Erythroblast (primary cell): ENCODE data around the gene STXBP1.

ENCODE experiments used
- DNase-seq, 2 experiments: peaks; one replicate each; lab custom pipeline; 2025; lab: John Stamatoyannopoulos, UW
- GATA1 ChIP-seq: IDR thresholded peaks from 2 replicates; pipeline ENCODE4 v1.6.1; 2011; ENCODE audit warnings: low read depth, mild to moderate bottlenecking, control low read depth, low read length, moderate library complexity
- POLR2A ChIP-seq: IDR thresholded peaks from 2 replicates; pipeline ENCODE4 v1.6.1; 2011; ENCODE audit warnings: mild to moderate bottlenecking, low read length

STXBP1 gene

GRCh38 chr9:127667127-127667844, 55.2 kb downstream of the STXBP1 start:
- TF ChIP-seq GATA1 (no peak), POLR2A (no peak)
- DNase-seq, result no peak

GRCh38 chr9:127667906-127668305, 55.8 kb downstream of the STXBP1 start:
- TF ChIP-seq GATA1 (no peak), POLR2A (no peak)
- DNase-seq, result no peak

- TF ChIP-seq GATA1 (no peak), POLR2A (no peak)
- DNase-seq, result no peak
Measured at GRCh38 chr9:127673234-127673633, 61.2 kb downstream of the STXBP1 start.

GRCh38 chr9:127676638-127677037, 64.6 kb downstream of the STXBP1 start:
- no peak for DNase-seq
- TF ChIP-seq GATA1 (no peak), POLR2A (no peak)

- TF ChIP-seq POLR2A (no peak), GATA1 (no peak)
- no peak for DNase-seq
Measured at GRCh38 chr9:127679506-127679905, 67.4 kb downstream of the STXBP1 start.

- TF ChIP-seq GATA1 (no peak), POLR2A (no peak)
- DNase-seq, result no peak
Measured at GRCh38 chr9:127680226-127680625, 68.1 kb downstream of the STXBP1 start.

GRCh38 chr9:127680846-127681245, 68.8 kb downstream of the STXBP1 start:
- TF ChIP-seq POLR2A, result no peak
- no peak for TF ChIP-seq GATA1
- no peak for DNase-seq

GRCh38 chr9:127682351-127683136, 70.5 kb downstream of the STXBP1 start:
- TF ChIP-seq POLR2A, result no peak
- DNase-seq, result no peak

GRCh38 chr9:127683723-127684122, 71.6 kb downstream of the STXBP1 start:
- TF ChIP-seq POLR2A (no peak), GATA1 (no peak)
- DNase-seq, result no peak

GRCh38 chr9:127684576-127684975, 72.5 kb downstream of the STXBP1 start:
- DNase-seq, result no peak
- TF ChIP-seq POLR2A, result no peak
- TF ChIP-seq GATA1, result no peak

GRCh38 chr9:127686461-127687393, 74.7 kb downstream of the STXBP1 start:
- DNase-seq, result no peak
- TF ChIP-seq POLR2A (no peak), GATA1 (no peak)

- TF ChIP-seq POLR2A (no peak), GATA1 (no peak)
- DNase-seq, result no peak
Measured at GRCh38 chr9:127689329-127690000, 77.4 kb downstream of the STXBP1 start.

GRCh38 chr9:127690735-127691134, 78.7 kb downstream of the STXBP1 start:
- TF ChIP-seq POLR2A (no peak), GATA1 (no peak)
- no peak for DNase-seq
